Caco-2 (cell line): ENCODE results near the gene RGS8. TPM values are rescaled to one million over a fixed set of nuclear protein-coding genes. Genes with fewer than 3 reads are reported as not detected.

ENCODE experiments used
- BruUV-seq: library from RNA; stranded (reverse); fragments of 400-500 nt; replicated peaks from 2 replicates; lab custom pipeline; 2021; lab: Mats Ljungman, UMichigan
- CTCF ChIA-PET: fragments of 300-600 bp; sonication (Branson Sonifier 250); formaldehyde crosslinking; loops from one replicate; lab custom pipeline; 2022; ENCODE audit warnings: antibody characterized with exemption; lab: Charles Lee
- POLR2A ChIA-PET: fragments of 300-600 bp; sonication (Branson Sonifier 250); formaldehyde crosslinking; loops from one replicate; lab custom pipeline; 2022; ENCODE audit warnings: antibody characterized with exemption; lab: Charles Lee
- DNase-seq, 2 experiments: peaks; one replicate each; pipeline versions ENCODE4 v3.0.0 to v3.0.0-alpha.2; 2020 to 2022
- H3K27me3 ChIP-seq: replicated peaks from 2 replicates; pipeline ENCODE4 v1.6.0; 2011; ENCODE audit warnings: low read length; ENCODE audit not compliant: control insufficient read depth, insufficient read depth
- H3K36me3 ChIP-seq: 2 replicates; pipeline ENCODE4 v1.5.1; 2011; ENCODE audit warnings: low read length; ENCODE audit not compliant: control insufficient read depth, insufficient read depth
- H3K4me1 ChIP-seq: fragments of 250-450 bp; sonication (Bioruptor Pico); 2 replicates; pipeline ENCODE4 v1.5.1; 2020; ENCODE audit warnings: mild to moderate bottlenecking
- H3K4me3 ChIP-seq: 2 replicates; pipeline ENCODE4 v1.5.1; 2011; ENCODE audit warnings: low read depth, mild to moderate bottlenecking, control low read depth, low read length
- H3K9me3 ChIP-seq: fragments of 250-450 bp; sonication (Bioruptor Pico); 2 replicates; pipeline ENCODE4 v1.5.1; 2020; ENCODE audit warnings: mild to moderate bottlenecking, moderate library complexity
- H3K27ac Mint-ChIP-seq: one replicate; pipeline ENCODE4 v1.8.0; 2022; ENCODE audit warnings: mixed read lengths; ENCODE audit not compliant: unreplicated experiment
- H3K27me3 Mint-ChIP-seq: one replicate; pipeline ENCODE4 v1.8.0; 2022; ENCODE audit warnings: mixed read lengths; ENCODE audit not compliant: insufficient read depth, unreplicated experiment
- H3K36me3 Mint-ChIP-seq: one replicate; pipeline ENCODE4 v1.8.0; 2022; ENCODE audit warnings: mild to moderate bottlenecking, mixed read lengths; ENCODE audit not compliant: insufficient read depth, unreplicated experiment
- H3K4me1 Mint-ChIP-seq: one replicate; pipeline ENCODE4 v1.8.0; 2022; ENCODE audit warnings: low read depth, mixed read lengths; ENCODE audit not compliant: unreplicated experiment
- H3K4me3 Mint-ChIP-seq: one replicate; pipeline ENCODE4 v1.8.0; 2022; ENCODE audit warnings: mild to moderate bottlenecking, moderate library complexity, mixed read lengths; ENCODE audit not compliant: unreplicated experiment
- H3K9me3 Mint-ChIP-seq: one replicate; pipeline ENCODE4 v1.8.0; 2022; ENCODE audit warnings: mixed read lengths; ENCODE audit not compliant: unreplicated experiment
- intact Hi-C: fragments of 100-400 bp; cut with micrococcal nuclease; formaldehyde crosslinking; loops from one replicate; pipeline ENCODE4 v1.10.0; 2022; ENCODE audit not compliant: unreplicated experiment
- total RNA-seq: library from RNA; stranded (reverse); gene quantifications from 2 replicates; pipeline ENCODE4 v1.2.3, GENCODE V29; 2022
- TF ChIP-seq, protein P1 (sequence below), 2 experiments: fragments of 200-600 bp in 1 of 2; IDR thresholded peaks; 1 replicate in 1 of 2; 2 replicates in 1 of 2; pipeline versions ENCODE4 v1.5.1 to v1.8.0; 2011 to 2022; ENCODE audit warnings: antibody characterized with exemption in 1 of 2, control low read depth in 1 of 2, inconsistent platforms in 1 of 2, low read depth in 1 of 2, low read length in 1 of 2, mild to moderate bottlenecking in 1 of 2, moderate library complexity in 1 of 2; ENCODE audit not compliant: insufficient read depth in 1 of 2, severe bottlenecking in 1 of 2, unreplicated experiment in 1 of 2

Gene RGS8
- total RNA-seq, 1 experiment from 2014 or later = not detected

DNA sequence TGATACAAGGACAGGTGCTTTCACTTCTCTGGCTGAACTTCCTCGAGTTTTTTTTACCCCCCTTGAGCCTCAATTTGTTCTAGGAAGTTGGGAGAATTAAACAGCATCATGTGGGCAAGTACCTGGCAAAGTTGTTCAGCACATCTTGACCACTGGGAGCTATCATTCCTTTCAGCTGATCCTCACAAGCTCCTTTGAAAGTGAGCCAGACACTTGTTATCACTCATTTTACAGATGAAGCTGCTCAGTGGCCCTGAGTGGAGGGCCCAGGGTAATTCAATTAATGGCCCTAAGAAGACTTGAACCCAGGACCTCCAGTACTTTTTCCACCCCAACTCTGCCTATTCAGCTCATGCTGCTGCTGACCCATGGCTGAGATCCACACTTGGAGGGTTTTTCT is 2.0 kb downstream of the RGS8 start:
- no peak for DNase-seq
- H3K27me3 ChIP-seq = no peaks in the 10 kb centered on the region
- no peaks in the 10 kb centered on the region for H3K27me3 Mint-ChIP-seq
- ChIA-PET POLR2A (no interaction called here), CTCF (no interaction called here)
- no peak overlapping the region for H3K4me3 ChIP-seq
- TF ChIP-seq, protein P1, sequence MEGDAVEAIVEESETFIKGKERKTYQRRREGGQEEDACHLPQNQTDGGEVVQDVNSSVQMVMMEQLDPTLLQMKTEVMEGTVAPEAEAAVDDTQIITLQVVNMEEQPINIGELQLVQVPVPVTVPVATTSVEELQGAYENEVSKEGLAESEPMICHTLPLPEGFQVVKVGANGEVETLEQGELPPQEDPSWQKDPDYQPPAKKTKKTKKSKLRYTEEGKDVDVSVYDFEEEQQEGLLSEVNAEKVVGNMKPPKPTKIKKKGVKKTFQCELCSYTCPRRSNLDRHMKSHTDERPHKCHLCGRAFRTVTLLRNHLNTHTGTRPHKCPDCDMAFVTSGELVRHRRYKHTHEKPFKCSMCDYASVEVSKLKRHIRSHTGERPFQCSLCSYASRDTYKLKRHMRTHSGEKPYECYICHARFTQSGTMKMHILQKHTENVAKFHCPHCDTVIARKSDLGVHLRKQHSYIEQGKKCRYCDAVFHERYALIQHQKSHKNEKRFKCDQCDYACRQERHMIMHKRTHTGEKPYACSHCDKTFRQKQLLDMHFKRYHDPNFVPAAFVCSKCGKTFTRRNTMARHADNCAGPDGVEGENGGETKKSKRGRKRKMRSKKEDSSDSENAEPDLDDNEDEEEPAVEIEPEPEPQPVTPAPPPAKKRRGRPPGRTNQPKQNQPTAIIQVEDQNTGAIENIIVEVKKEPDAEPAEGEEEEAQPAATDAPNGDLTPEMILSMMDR (IDR thresholded peaks at IDR 0.05; ENCODE audit: insufficient read depth in 1 of 2, low read depth in 1 of 2, low read length in 1 of 2, severe bottlenecking in 1 of 2, unreplicated experiment in 1 of 2) = no peak
- no peaks in the 10 kb centered on the region for H3K9me3 Mint-ChIP-seq
- peaks cover 39% of the 10 kb centered on the region for H3K4me1 ChIP-seq
- H3K27ac Mint-ChIP-seq = no peak overlapping the region
- no peaks in the 10 kb centered on the region for H3K36me3 Mint-ChIP-seq
- no peaks in the 10 kb centered on the region for H3K36me3 ChIP-seq
- no peak overlapping the region for H3K4me3 Mint-ChIP-seq
- H3K9me3 ChIP-seq = no peaks in the 10 kb centered on the region
- H3K4me1 Mint-ChIP-seq = peaks cover 19% of the 10 kb centered on the region
- intact Hi-C loops = no loop called here
- no TSS peak for BruUV-seq

DNA sequence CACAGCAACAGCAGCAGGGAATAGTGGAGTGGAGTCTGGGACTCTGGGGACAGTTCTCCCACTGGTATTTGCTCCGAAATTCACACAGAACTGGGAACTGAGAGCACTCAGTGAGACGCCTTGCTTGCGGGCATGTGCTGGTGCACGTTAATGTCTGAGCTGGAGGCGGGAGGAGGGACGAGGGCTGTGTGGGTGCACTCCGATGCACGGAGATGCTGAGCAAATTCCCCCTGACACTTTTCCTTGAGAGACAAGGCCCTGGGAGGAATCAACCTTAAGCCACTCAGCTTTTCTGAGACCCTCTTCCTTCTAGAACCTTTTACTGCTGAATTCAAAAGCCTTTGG is 2.8 kb downstream of the RGS8 start:
- no peak overlapping the region for H3K4me3 ChIP-seq
- H3K4me3 Mint-ChIP-seq = no peak overlapping the region
- BruUV-seq = no TSS peak
- H3K27ac Mint-ChIP-seq = no peak overlapping the region
- TF ChIP-seq, protein P1 (IDR thresholded peaks at IDR 0.05; ENCODE audit: insufficient read depth in 1 of 2, low read depth in 1 of 2, low read length in 1 of 2, severe bottlenecking in 1 of 2, unreplicated experiment in 1 of 2) = no peak
- H3K4me1 Mint-ChIP-seq = peaks cover 19% of the 10 kb centered on the region
- H3K36me3 ChIP-seq = no peaks in the 10 kb centered on the region
- H3K9me3 Mint-ChIP-seq = no peaks in the 10 kb centered on the region
- no peaks in the 10 kb centered on the region for H3K9me3 ChIP-seq
- no peaks in the 10 kb centered on the region for H3K36me3 Mint-ChIP-seq
- H3K4me1 ChIP-seq = peaks cover 30% of the 10 kb centered on the region
- DNase-seq = no peak
- ChIA-PET POLR2A (interaction anchor here (0.5 kb wide), 1 partner anchor 560 kb away, joined by 4 read pairs; no protein-coding TSS in a partner anchor), CTCF (no interaction called here)
- intact Hi-C loops = no loop called here
- H3K27me3 Mint-ChIP-seq = no peaks in the 10 kb centered on the region
- no peaks in the 10 kb centered on the region for H3K27me3 ChIP-seq

DNA sequence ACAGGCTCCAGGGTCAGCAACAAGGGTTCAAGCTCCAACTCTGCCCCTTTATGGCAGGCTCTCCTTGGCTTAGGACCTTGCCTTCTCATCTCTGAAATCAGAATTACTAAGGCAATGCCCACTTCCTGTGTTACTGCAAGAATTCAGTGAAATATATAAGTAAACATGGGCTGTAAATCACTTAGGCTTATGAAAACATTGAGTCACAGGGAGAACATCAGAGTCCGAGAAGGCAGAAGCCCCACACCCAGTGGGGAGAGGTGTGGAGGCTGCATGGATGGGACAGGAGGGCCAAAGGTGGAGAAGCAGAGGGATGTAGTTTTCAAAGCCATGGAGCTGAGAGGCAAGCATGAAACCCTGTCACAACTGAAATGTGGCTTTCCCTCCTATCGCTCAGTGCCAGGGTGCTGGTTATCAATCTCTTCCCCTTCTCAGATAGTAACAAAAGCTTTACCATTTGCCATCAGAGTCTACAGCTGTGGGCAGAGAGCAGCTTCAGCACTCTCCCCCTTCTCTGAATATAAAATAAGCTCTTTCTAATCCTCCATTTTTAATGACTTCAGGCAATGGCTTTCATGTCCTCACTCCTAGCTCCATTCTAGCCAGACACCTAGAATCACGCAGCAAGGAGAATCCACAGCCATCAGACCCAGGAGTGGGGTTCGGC is 3.4 kb downstream of the RGS8 start:
- no peak overlapping the region for H3K4me3 Mint-ChIP-seq
- peak; percentile 29 to 51 for DNase-seq
- POLR2A ChIA-PET = interaction anchor here (0.5 kb wide), 1 partner anchor 560 kb away, joined by 4 read pairs; no protein-coding TSS in a partner anchor

More for the DNA sequence above, 3.4 kb downstream of the RGS8 start:
- H3K27me3 Mint-ChIP-seq = no peaks in the 10 kb centered on the region
- H3K27ac Mint-ChIP-seq = no peak overlapping the region
- H3K4me1 Mint-ChIP-seq = peaks cover 19% of the 10 kb centered on the region
- Histone ChIP-seq H3K4me1 (peaks cover 25% of the 10 kb centered on the region), H3K36me3 (no peaks in the 10 kb centered on the region), H3K27me3 (no peaks in the 10 kb centered on the region), H3K4me3 (no peak overlapping the region), H3K9me3 (no peaks in the 10 kb centered on the region)
- no peaks in the 10 kb centered on the region for H3K36me3 Mint-ChIP-seq
- H3K9me3 Mint-ChIP-seq = no peaks in the 10 kb centered on the region
- intact Hi-C loops = no loop called here
- BruUV-seq = no TSS peak
- CTCF ChIA-PET = interaction anchor here (0.6 kb wide), 1 partner anchor 83 kb away, joined by 3 read pairs; no protein-coding TSS in a partner anchor
- TF ChIP-seq, protein P1 (IDR thresholded peaks at IDR 0.05; ENCODE audit: insufficient read depth in 1 of 2, low read depth in 1 of 2, low read length in 1 of 2, severe bottlenecking in 1 of 2, unreplicated experiment in 1 of 2) = no peak
